HepG2 (cell line): Measurements from ENCODE around the gene UBL5. TPM values are rescaled to one million over a fixed set of nuclear protein-coding genes. Genes with fewer than 3 reads are reported as not detected.

Experiments
- AFF4 ChIP-seq: sonication (generic); formaldehyde crosslinking; IDR thresholded peaks from 2 replicates; pipeline ENCODE4 v1.4.0; 2020; ENCODE audit warnings: missing genetic modification reagents
- ATF5 ChIP-seq: sonication (generic); formaldehyde crosslinking; IDR thresholded peaks from 2 replicates; pipeline ENCODE4 v1.4.0; 2020; ENCODE audit warnings: mild to moderate bottlenecking, low read depth, missing genetic modification reagents
- BHLHE40 ChIP-seq: IDR thresholded peaks from 2 replicates; pipeline ENCODE4 v1.6.1; 2011; ENCODE audit warnings: low read length, improper control_type of control experiment
- KDM4B ChIP-seq: sonication (generic); formaldehyde crosslinking; IDR thresholded peaks from 2 replicates; pipeline ENCODE4 v1.4.0; 2020; ENCODE audit warnings: missing genetic modification reagents
- MLX ChIP-seq: IDR thresholded peaks from 2 replicates; pipeline ENCODE4 v1.6.1; 2016
- NR0B2 ChIP-seq: sonication (generic); formaldehyde crosslinking; IDR thresholded peaks from 2 replicates; pipeline ENCODE4 v1.4.0; 2020; ENCODE audit warnings: mild to moderate bottlenecking, missing genetic modification reagents
- PHB2 ChIP-seq: fragments of 450-650 bp; IDR thresholded peaks from 2 replicates; pipeline ENCODE4 v1.6.1; 2018; ENCODE audit not compliant: partially characterized antibody
- RFXANK ChIP-seq: IDR thresholded peaks from 2 replicates; pipeline ENCODE4 v1.6.1; 2016
- ZBTB43 ChIP-seq: sonication (generic); formaldehyde crosslinking; conservative IDR thresholded peaks from 2 replicates; pipeline ENCODE4 v1.4.0; 2020; ENCODE audit warnings: missing genetic modification reagents
- ZC3H13 ChIP-seq: sonication (generic); formaldehyde crosslinking; IDR thresholded peaks from 2 replicates; pipeline ENCODE4 v1.8.1; 2023; ENCODE audit warnings: mild to moderate bottlenecking, missing genetic modification reagents, moderate library complexity
- ZMYM4 ChIP-seq: sonication (generic); formaldehyde crosslinking; IDR thresholded peaks from 2 replicates; pipeline ENCODE4 v1.8.1; 2023; ENCODE audit warnings: mild to moderate bottlenecking, missing genetic modification reagents
- ZNF556 ChIP-seq: sonication (generic); formaldehyde crosslinking; IDR thresholded peaks from 2 replicates; pipeline ENCODE4 v1.4.0; 2020; ENCODE audit warnings: mild to moderate bottlenecking, missing genetic modification reagents, borderline replicate concordance
- ZSCAN9 ChIP-seq: IDR thresholded peaks from 2 replicates; pipeline ENCODE4 v1.6.1; 2016; ENCODE audit warnings: borderline replicate concordance
- polyA plus RNA-seq, 8 experiments: library from polyadenylated mRNA; depleted of rRNA in 3 of 8; stranded (reverse) in 7 of 8; unstranded in 1 of 8; fragments of >200 nt; fragmentation: Illumina TruSeq in 4 of 8; extraction: Trizol in 4 of 8; gene quantifications; 2 replicates each; pipeline versions ENCODE4 v1.2.1 to v1.2.3, GENCODE V29; 2011 to 2016; ENCODE audit warnings: low read depth in 4 of 8, missing spikeins in 1 of 8, mixed read lengths in 1 of 8; ENCODE audit not compliant: insufficient read depth in 1 of 8
- total RNA-seq, 5 experiments: library from RNA; depleted of rRNA; stranded (reverse); fragments of >200 nt; fragmentation: Illumina TruSeq; extraction: Trizol; gene quantifications; 2 replicates each; pipeline ENCODE4 v1.2.3, GENCODE V29; 2016; ENCODE audit warnings: low read depth in 1 of 5

Gene UBL5
- total and polyA plus RNA-seq, 2 of the 13 experiments (the other 11 are each of a cell fraction or from before 2014, with no cell fraction given) = 373 to 487 TPM

GRCh38 chr19:9827289-9828238 is at the start of gene UBL5 (continued):
- TF ChIP-seq AFF4 (CRISPR knock-in tag) = no peak
- peak; percentile 84 for TF ChIP-seq NR0B2
- 0 out of 2 replicates have a peak, but pooled peaks have one; percentile 33 for TF ChIP-seq ATF5 (CRISPR knock-in tag)
- TF ChIP-seq ZBTB43 (CRISPR knock-in tag) = no peak
- peak; percentile 62; the same call in 1 of the 2 replicates for TF ChIP-seq ZSCAN9 (CRISPR knock-in tag)
- no peak for TF ChIP-seq KDM4B
- peak; percentile 62; the same call in 1 of the 2 replicates for TF ChIP-seq ZNF556
- no peak for TF ChIP-seq PHB2
- TF ChIP-seq RFXANK (CRISPR knock-in tag) = no peak; the same call in 1 of the 2 replicates
- no peak for TF ChIP-seq BHLHE40
- peak; percentile 48 for TF ChIP-seq ZC3H13 (CRISPR knock-in tag)
- TF ChIP-seq ZMYM4 (CRISPR knock-in tag) = peak; percentile 75; the same call in 1 of the 2 replicates
- 0 out of 2 replicates have a peak, but pooled peaks have one; percentile 12 for TF ChIP-seq MLX (CRISPR knock-in tag)
